ENCODE data around the gene OTOP2.

- no peak for TF ChIP-seq CTCF (IDR thresholded peaks at IDR 0.05; ENCODE audit: insufficient read depth, low read depth, low read length)
- no peak for TF ChIP-seq EZH2 (IDR thresholded peaks at IDR 0.05; ENCODE audit: insufficient read depth, low read length)
Observed at GRCh38 chr17:74900208-74900607, 23.9 kb upstream of the OTOP2 start.
